Calu3 (cell line): Measurements from ENCODE around the gene ALDH3B2. TPM values are rescaled to one million over a fixed set of nuclear protein-coding genes. Genes with fewer than 3 reads are reported as not detected.

Source experiments
- BruUV-seq: library from RNA; stranded (reverse); fragments of 400-500 nt; replicated peaks from 2 replicates; lab custom pipeline; 2021; lab: Mats Ljungman, UMichigan
- CTCF ChIA-PET: fragments of 300-600 bp; sonication (Branson Sonifier 250); formaldehyde crosslinking; loops from one replicate; lab custom pipeline; 2022; ENCODE audit warnings: antibody characterized with exemption; lab: Charles Lee
- DNase-seq: peaks from one replicate; pipeline ENCODE4 v3.0.0; 2022
- H3K27ac Mint-ChIP-seq: one replicate; pipeline ENCODE4 v1.8.0; 2022; ENCODE audit warnings: mixed read lengths; ENCODE audit not compliant: unreplicated experiment
- H3K27me3 Mint-ChIP-seq: one replicate; pipeline ENCODE4 v1.8.0; 2022; ENCODE audit warnings: mixed read lengths; ENCODE audit not compliant: unreplicated experiment
- H3K36me3 Mint-ChIP-seq: one replicate; pipeline ENCODE4 v1.8.0; 2022; ENCODE audit warnings: mild to moderate bottlenecking, moderate library complexity, mixed read lengths; ENCODE audit not compliant: insufficient read depth, unreplicated experiment
- H3K4me1 Mint-ChIP-seq: one replicate; pipeline ENCODE4 v1.8.0; 2022; ENCODE audit warnings: mild to moderate bottlenecking, low read depth, mixed read lengths; ENCODE audit not compliant: unreplicated experiment
- H3K4me3 Mint-ChIP-seq: one replicate; pipeline ENCODE4 v1.8.0; 2022; ENCODE audit warnings: mild to moderate bottlenecking, low read depth, moderate library complexity, mixed read lengths; ENCODE audit not compliant: unreplicated experiment
- H3K9me3 Mint-ChIP-seq: one replicate; pipeline ENCODE4 v1.8.0; 2022; ENCODE audit warnings: low read depth, mixed read lengths; ENCODE audit not compliant: unreplicated experiment
- intact Hi-C: fragments of 100-400 bp; cut with micrococcal nuclease; formaldehyde crosslinking; loops from one replicate; pipeline ENCODE4 v1.10.0; 2022; ENCODE audit not compliant: unreplicated experiment
- total RNA-seq: library from RNA; stranded (reverse); gene quantifications from 2 replicates; pipeline ENCODE4 v1.2.3, GENCODE V29; 2022
- TF ChIP-seq, protein P1 (sequence below): fragments of 200-600 bp; IDR thresholded peaks from one replicate; pipeline ENCODE4 v1.8.0; 2022; ENCODE audit warnings: antibody characterized with exemption; ENCODE audit not compliant: unreplicated experiment

The ALDH3B2 gene
- total RNA-seq, 1 experiment from 2014 or later: 2.4 TPM

DNA sequence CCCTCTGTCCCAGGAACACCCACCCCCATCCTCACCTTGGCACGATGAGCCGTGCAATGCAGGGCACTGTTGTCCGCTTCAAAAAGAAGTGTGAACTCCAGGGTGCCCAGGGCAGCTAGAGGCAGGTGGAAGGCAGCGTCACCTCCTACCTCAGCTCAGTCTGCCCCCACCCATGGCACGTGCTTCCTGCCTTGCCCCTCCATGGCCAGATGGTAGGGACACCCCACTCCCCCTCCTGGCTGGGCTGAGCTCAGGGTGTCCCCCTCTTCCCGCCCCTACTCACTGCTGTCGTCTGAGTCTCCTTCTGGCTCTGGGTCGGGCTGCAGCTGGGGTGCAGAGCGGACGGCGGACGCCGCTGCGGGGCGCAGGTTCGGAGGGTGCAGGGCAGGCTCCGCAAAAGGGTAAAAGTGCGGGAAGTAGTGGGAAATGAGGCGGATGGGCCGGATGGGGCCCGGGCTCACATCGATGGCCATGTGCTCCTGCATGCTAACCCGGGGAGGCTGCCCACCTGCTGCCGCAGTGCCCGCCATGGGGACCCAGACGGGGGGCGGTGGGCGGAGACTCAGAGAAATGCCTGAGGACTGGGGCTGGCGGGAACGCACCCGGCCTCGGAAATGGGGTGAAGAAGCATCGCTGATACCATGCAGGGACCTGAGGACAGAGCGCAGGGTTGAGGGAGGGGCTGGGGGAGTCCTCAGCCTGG, 58.5 kb downstream of the ALDH3B2 start:
- Mint-ChIP-seq H3K36me3 (peaks cover 24% of the 10 kb centered on the region), H3K4me1 (peaks cover 16% of the 10 kb centered on the region), H3K4me3 (no peak overlapping the region), H3K27me3 (no peaks in the 10 kb centered on the region), H3K27ac (no peak overlapping the region), H3K9me3 (no peaks in the 10 kb centered on the region)
- intact Hi-C loops: no loop called here
- CTCF ChIA-PET: interaction anchor here (0.6 to 1.0 kb wide), 2 partner anchors 32 to 75 kb away, joined by 3 to 4 read pairs; partner anchors contain the start of gene GSTP1
- BruUV-seq: no TSS peak
- DNase-seq: no peak
- TF ChIP-seq, protein P1, sequence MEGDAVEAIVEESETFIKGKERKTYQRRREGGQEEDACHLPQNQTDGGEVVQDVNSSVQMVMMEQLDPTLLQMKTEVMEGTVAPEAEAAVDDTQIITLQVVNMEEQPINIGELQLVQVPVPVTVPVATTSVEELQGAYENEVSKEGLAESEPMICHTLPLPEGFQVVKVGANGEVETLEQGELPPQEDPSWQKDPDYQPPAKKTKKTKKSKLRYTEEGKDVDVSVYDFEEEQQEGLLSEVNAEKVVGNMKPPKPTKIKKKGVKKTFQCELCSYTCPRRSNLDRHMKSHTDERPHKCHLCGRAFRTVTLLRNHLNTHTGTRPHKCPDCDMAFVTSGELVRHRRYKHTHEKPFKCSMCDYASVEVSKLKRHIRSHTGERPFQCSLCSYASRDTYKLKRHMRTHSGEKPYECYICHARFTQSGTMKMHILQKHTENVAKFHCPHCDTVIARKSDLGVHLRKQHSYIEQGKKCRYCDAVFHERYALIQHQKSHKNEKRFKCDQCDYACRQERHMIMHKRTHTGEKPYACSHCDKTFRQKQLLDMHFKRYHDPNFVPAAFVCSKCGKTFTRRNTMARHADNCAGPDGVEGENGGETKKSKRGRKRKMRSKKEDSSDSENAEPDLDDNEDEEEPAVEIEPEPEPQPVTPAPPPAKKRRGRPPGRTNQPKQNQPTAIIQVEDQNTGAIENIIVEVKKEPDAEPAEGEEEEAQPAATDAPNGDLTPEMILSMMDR: no peak

DNA sequence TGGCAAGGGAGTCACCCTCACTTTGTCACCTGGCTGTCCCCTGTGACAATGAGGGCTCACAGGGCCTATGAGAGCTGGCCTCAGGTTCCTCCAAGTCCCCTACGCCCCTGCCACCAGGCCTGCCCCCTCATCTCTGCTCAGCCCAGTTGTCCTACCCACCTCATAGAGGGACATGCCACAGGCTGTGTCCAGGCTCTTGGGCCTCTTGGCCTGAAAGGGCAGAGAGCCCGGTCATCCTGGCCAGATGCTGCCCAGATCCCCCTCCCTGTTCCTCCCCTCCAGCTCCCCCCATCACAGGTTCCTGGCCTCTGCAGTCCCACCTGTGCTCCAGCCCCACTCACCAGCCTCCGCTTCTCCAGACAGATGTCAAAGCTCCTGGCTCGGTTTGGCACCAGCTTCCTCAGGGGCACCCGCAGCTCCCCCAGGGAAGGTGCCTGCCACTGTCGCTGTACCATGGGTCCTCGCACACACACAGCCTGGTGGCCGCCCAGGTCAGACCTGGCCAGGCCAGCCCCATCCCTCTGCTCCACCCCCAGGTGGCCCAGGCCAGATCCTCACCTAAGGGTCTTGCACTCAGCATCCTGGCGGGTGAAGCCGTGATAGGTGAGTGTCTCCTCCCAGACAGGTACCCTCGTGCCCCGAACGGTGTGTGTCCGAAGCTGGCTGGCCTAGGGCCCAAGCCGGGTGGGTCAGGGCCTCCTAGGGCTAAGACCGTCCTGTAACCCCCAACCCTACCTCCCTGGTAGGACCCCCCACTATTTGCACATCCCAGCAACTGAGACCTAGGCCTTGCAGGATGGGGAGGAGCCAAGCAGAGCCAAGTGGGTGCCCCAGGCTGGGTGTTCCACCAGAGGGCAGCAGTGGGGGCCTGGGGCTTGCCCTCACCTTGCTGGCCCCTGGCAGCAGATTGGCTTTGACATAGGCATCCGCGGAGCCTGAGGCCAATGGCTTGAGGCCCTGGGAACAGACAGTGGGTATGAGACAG, 59.4 kb downstream of the ALDH3B2 start:
- no TSS peak for BruUV-seq
- Mint-ChIP-seq H3K27me3 (no peaks in the 10 kb centered on the region), H3K27ac (peak overlapping the region; percentile 76), H3K36me3 (peaks cover 24% of the 10 kb centered on the region), H3K4me1 (peaks cover 16% of the 10 kb centered on the region), H3K9me3 (no peaks in the 10 kb centered on the region), H3K4me3 (peak overlapping the region; percentile 50)
- CTCF ChIA-PET: interaction anchor here (0.8 to 1.8 kb wide), 4 partner anchors 13 to 42 kb away, joined by 4 to 17 read pairs (median 5); partner anchors contain the start of genes GSTP1 and NUDT8
- TF ChIP-seq, protein P1: no peak
- intact Hi-C loops: no loop called here
- peak; percentile 72 for DNase-seq

DNA sequence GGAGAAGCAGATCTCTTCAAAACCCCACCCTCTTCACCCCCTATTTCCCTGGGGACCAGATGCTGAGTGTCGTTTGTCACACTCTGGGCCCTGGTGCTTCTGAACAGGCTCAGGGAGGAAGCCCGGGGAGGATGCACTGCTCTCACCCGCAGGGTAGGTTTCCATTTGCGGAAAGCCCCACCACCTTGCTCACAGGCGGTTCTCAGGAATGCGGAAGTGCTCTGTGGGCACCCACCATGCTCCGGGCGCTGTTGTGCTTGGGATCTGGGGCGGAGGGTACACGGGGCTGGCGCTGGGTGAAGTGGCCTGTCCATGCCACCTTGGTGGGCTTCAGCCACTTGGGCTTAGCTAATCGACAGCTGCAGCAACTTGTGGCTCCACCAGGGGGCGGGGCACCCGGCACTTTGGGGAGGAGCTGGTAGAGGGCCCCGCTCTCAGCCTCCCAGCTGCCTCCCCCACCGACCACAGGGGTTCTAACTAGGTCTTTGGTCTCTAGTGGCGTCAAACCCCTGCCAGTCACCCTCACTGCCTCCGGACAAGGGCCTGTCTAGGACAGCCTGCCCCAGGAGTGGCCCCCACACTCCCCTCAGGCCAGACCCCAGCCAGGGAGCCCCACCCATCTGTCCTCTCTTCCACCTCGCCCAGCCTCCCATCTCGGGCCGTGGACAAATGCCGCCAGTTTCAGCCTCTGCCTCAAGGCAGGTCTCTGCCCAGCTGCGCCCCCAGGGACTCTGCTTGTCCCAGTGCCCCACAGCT, 60.3 kb downstream of the ALDH3B2 start:
- peak; percentile 73 for DNase-seq
- Mint-ChIP-seq H3K9me3 (no peaks in the 10 kb centered on the region), H3K27me3 (no peaks in the 10 kb centered on the region), H3K4me1 (peaks cover 16% of the 10 kb centered on the region), H3K4me3 (peak overlapping the region; percentile 50), H3K36me3 (peaks cover 28% of the 10 kb centered on the region), H3K27ac (peak overlapping the region; percentile 76)
- intact Hi-C loops: no loop called here
- CTCF ChIA-PET: interaction anchor here (0.8 to 1.8 kb wide), 3 partner anchors 14 to 41 kb away, joined by 4 to 17 read pairs (median 6); partner anchors contain the start of gene NUDT8
- BruUV-seq: no TSS peak
- TF ChIP-seq, protein P1: peak; percentile 70
